Measurements from ENCODE around the gene LRCH1.
A peak's percentile ranks its signal among the peaks of the same experiment; 100 is the strongest.

The LRCH1 gene

GRCh38 chr13:46605825-46606554, 53.0 kb downstream of the LRCH1 start:
- H3K9me3 Mint-ChIP-seq = no peaks in the 10 kb centered on the region
- H3K4me1 Mint-ChIP-seq = peaks cover 46% of the 10 kb centered on the region
- H3K27ac Mint-ChIP-seq (ENCODE audit: low read depth) = peak overlapping the region; percentile 69
- H3K4me3 Mint-ChIP-seq = no peak overlapping the region
- ATAC-seq (replicated peaks; ENCODE audit: extremely low read depth, poor library complexity, severe bottlenecking) (no peak), DNase-seq (ENCODE audit: low spot score in 2 of 2) (no peak)
- peaks cover 3% of the 10 kb centered on the region for H3K36me3 Mint-ChIP-seq (ENCODE audit: insufficient read depth)
- H3K27me3 Mint-ChIP-seq = no peaks in the 10 kb centered on the region

- H3K27ac Mint-ChIP-seq (ENCODE audit: low read depth) = peak overlapping the region; percentile 69
- ATAC-seq (replicated peaks; ENCODE audit: extremely low read depth, poor library complexity, severe bottlenecking) (no peak), DNase-seq (ENCODE audit: low spot score in 2 of 2) (no peak)
- H3K9me3 Mint-ChIP-seq = no peaks in the 10 kb centered on the region
- H3K27me3 Mint-ChIP-seq = no peaks in the 10 kb centered on the region
- H3K4me1 Mint-ChIP-seq = peaks cover 40% of the 10 kb centered on the region
- H3K36me3 Mint-ChIP-seq (ENCODE audit: insufficient read depth) = peaks cover 3% of the 10 kb centered on the region
- no peak overlapping the region for H3K4me3 Mint-ChIP-seq
These were observed 54.0 kb downstream of the LRCH1 start for GRCh38 chr13:46606970-46607369.

- H3K27me3 Mint-ChIP-seq = no peaks in the 10 kb centered on the region
- H3K36me3 Mint-ChIP-seq (ENCODE audit: insufficient read depth) = peaks cover 3% of the 10 kb centered on the region
- H3K27ac Mint-ChIP-seq (ENCODE audit: low read depth) = peak overlapping the region; percentile 52
- peaks cover 36% of the 10 kb centered on the region for H3K4me1 Mint-ChIP-seq
- ATAC-seq (replicated peaks; ENCODE audit: extremely low read depth, poor library complexity, severe bottlenecking) = no peak
- no peak overlapping the region for H3K4me3 Mint-ChIP-seq
- H3K9me3 Mint-ChIP-seq = no peaks in the 10 kb centered on the region
- no peak for DNase-seq (ENCODE audit: low spot score in 2 of 2)
These were observed 55.0 kb downstream of the LRCH1 start for GRCh38 chr13:46607768-46608564.

GRCh38 chr13:46609052-46609451, 56.1 kb downstream of the LRCH1 start:
- Mint-ChIP-seq H3K27me3 (no peaks in the 10 kb centered on the region), H3K9me3 (no peaks in the 10 kb centered on the region), H3K4me1 (peaks cover 38% of the 10 kb centered on the region), H3K36me3 (ENCODE audit: insufficient read depth) (peaks cover 3% of the 10 kb centered on the region), H3K4me3 (no peak overlapping the region), H3K27ac (ENCODE audit: low read depth) (peak overlapping the region; percentile 55)
- no peak for DNase-seq (ENCODE audit: low spot score in 2 of 2)
- ATAC-seq (replicated peaks; ENCODE audit: extremely low read depth, poor library complexity, severe bottlenecking) = no peak

GRCh38 chr13:46609726-46610125, 56.8 kb downstream of the LRCH1 start:
- Mint-ChIP-seq H3K36me3 (ENCODE audit: insufficient read depth) (peaks cover 3% of the 10 kb centered on the region), H3K4me1 (peaks cover 45% of the 10 kb centered on the region), H3K9me3 (no peaks in the 10 kb centered on the region), H3K27ac (ENCODE audit: low read depth) (peak overlapping the region; percentile 55), H3K4me3 (no peak overlapping the region), H3K27me3 (no peaks in the 10 kb centered on the region)
- ATAC-seq (replicated peaks; ENCODE audit: extremely low read depth, poor library complexity, severe bottlenecking) (no peak), DNase-seq (ENCODE audit: low spot score in 2 of 2) (no peak)

- H3K9me3 Mint-ChIP-seq = no peaks in the 10 kb centered on the region
- H3K27me3 Mint-ChIP-seq = no peaks in the 10 kb centered on the region
- no peak overlapping the region for H3K27ac Mint-ChIP-seq (ENCODE audit: low read depth)
- H3K4me1 Mint-ChIP-seq = peaks cover 49% of the 10 kb centered on the region
- H3K36me3 Mint-ChIP-seq (ENCODE audit: insufficient read depth) = no peaks in the 10 kb centered on the region
- ATAC-seq (replicated peaks; ENCODE audit: extremely low read depth, poor library complexity, severe bottlenecking) = no peak
- H3K4me3 Mint-ChIP-seq = no peak overlapping the region
- no peak for DNase-seq (ENCODE audit: low spot score in 2 of 2)
These were observed 59.3 kb downstream of the LRCH1 start for GRCh38 chr13:46612267-46612666.

- Mint-ChIP-seq H3K4me3 (no peak overlapping the region), H3K27me3 (no peaks in the 10 kb centered on the region), H3K9me3 (no peaks in the 10 kb centered on the region), H3K4me1 (peaks cover 41% of the 10 kb centered on the region), H3K27ac (ENCODE audit: low read depth) (no peak overlapping the region), H3K36me3 (ENCODE audit: insufficient read depth) (no peaks in the 10 kb centered on the region)
- no peak for ATAC-seq (replicated peaks; ENCODE audit: extremely low read depth, poor library complexity, severe bottlenecking)
- DNase-seq (ENCODE audit: low spot score in 2 of 2) = no peak
These were observed 60.6 kb downstream of the LRCH1 start for GRCh38 chr13:46613409-46614049.

GRCh38 chr13:46614582-46614981, 61.6 kb downstream of the LRCH1 start:
- no peak overlapping the region for H3K4me3 Mint-ChIP-seq
- H3K4me1 Mint-ChIP-seq = peaks cover 49% of the 10 kb centered on the region
- no peaks in the 10 kb centered on the region for H3K36me3 Mint-ChIP-seq (ENCODE audit: insufficient read depth)
- DNase-seq (ENCODE audit: low spot score in 2 of 2) (no peak), ATAC-seq (replicated peaks; ENCODE audit: extremely low read depth, poor library complexity, severe bottlenecking) (no peak)
- H3K27me3 Mint-ChIP-seq = no peaks in the 10 kb centered on the region
- peak overlapping the region; percentile 55 for H3K27ac Mint-ChIP-seq (ENCODE audit: low read depth)
- no peaks in the 10 kb centered on the region for H3K9me3 Mint-ChIP-seq

GRCh38 chr13:46615888-46616531, 63.0 kb downstream of the LRCH1 start:
- no peak for DNase-seq (ENCODE audit: low spot score in 2 of 2)
- Mint-ChIP-seq H3K4me3 (no peak overlapping the region), H3K27ac (ENCODE audit: low read depth) (no peak overlapping the region), H3K27me3 (no peaks in the 10 kb centered on the region), H3K4me1 (peaks cover 49% of the 10 kb centered on the region), H3K36me3 (ENCODE audit: insufficient read depth) (peaks cover 3% of the 10 kb centered on the region), H3K9me3 (no peaks in the 10 kb centered on the region)
- ATAC-seq (replicated peaks; ENCODE audit: extremely low read depth, poor library complexity, severe bottlenecking) = no peak

- no peaks in the 10 kb centered on the region for H3K27me3 Mint-ChIP-seq
- peaks cover 4% of the 10 kb centered on the region for H3K36me3 Mint-ChIP-seq (ENCODE audit: insufficient read depth)
- H3K9me3 Mint-ChIP-seq = no peaks in the 10 kb centered on the region
- H3K27ac Mint-ChIP-seq (ENCODE audit: low read depth) = no peak overlapping the region
- peaks cover 52% of the 10 kb centered on the region for H3K4me1 Mint-ChIP-seq
- ATAC-seq (replicated peaks; ENCODE audit: extremely low read depth, poor library complexity, severe bottlenecking) (no peak), DNase-seq (ENCODE audit: low spot score in 2 of 2) (no peak)
- H3K4me3 Mint-ChIP-seq = no peak overlapping the region
These were observed 64.3 kb downstream of the LRCH1 start for GRCh38 chr13:46617229-46617721.

- no peak overlapping the region for H3K4me3 Mint-ChIP-seq
- no peak for ATAC-seq (replicated peaks; ENCODE audit: extremely low read depth, poor library complexity, severe bottlenecking)
- peaks cover 4% of the 10 kb centered on the region for H3K36me3 Mint-ChIP-seq (ENCODE audit: insufficient read depth)
- H3K9me3 Mint-ChIP-seq = no peaks in the 10 kb centered on the region
- peaks cover 52% of the 10 kb centered on the region for H3K4me1 Mint-ChIP-seq
- DNase-seq (ENCODE audit: low spot score in 2 of 2) = no peak
- H3K27ac Mint-ChIP-seq (ENCODE audit: low read depth) = no peak overlapping the region
- H3K27me3 Mint-ChIP-seq = no peaks in the 10 kb centered on the region
These were observed 64.9 kb downstream of the LRCH1 start for GRCh38 chr13:46617885-46618284.

GRCh38 chr13:46618694-46619254, 65.8 kb downstream of the LRCH1 start:
- H3K4me3 Mint-ChIP-seq = no peak overlapping the region
- H3K27me3 Mint-ChIP-seq = no peaks in the 10 kb centered on the region
- DNase-seq (ENCODE audit: low spot score in 2 of 2) (no peak), ATAC-seq (replicated peaks; ENCODE audit: extremely low read depth, poor library complexity, severe bottlenecking) (no peak)
- no peak overlapping the region for H3K27ac Mint-ChIP-seq (ENCODE audit: low read depth)
- no peaks in the 10 kb centered on the region for H3K9me3 Mint-ChIP-seq
- H3K36me3 Mint-ChIP-seq (ENCODE audit: insufficient read depth) = peaks cover 4% of the 10 kb centered on the region
- peaks cover 52% of the 10 kb centered on the region for H3K4me1 Mint-ChIP-seq

Data from central memory CD8-positive, alpha-beta T cell (primary cell).